Activated CD4-positive, CD25-positive, alpha-beta regulatory T cell treated with anti-CD3 and anti-CD28 coated beads, Interleukin-2, amount 50 U/mL, for 24 hours (primary cell): ENCODE measurements around the gene CENPT.
A peak's percentile ranks its signal among the peaks of the same experiment; 100 is the strongest.

ENCODE experiments used
- ATAC-seq, 2 donors: fragments of 150-1000 bp; cut with Tn5 transposase; one replicate each; pipeline ENCODE4 v1.10.0; 2021; ENCODE audit warnings: mild to moderate bottlenecking in 1 of 2, moderate library complexity in 1 of 2

The CENPT gene

GRCh38 chr16:67807148-67807682, 40.3 kb downstream of the CENPT start:
- no peak for ATAC-seq

GRCh38 chr16:67806428-67807147, 40.9 kb downstream of the CENPT start, which contains the start of the genes RANBP10 and TSNAXIP1:
Gene RANBP10, minus strand, starts transcription at chr16:67806560. Its CDS starts 24 bp downstream, at chr16:67806536.
Gene TSNAXIP1, plus strand, starts transcription at chr16:67806889. Its CDS starts 261 bp downstream, at chr16:67807150.
- peak; percentile 95 to 97 for ATAC-seq

- ATAC-seq: no peak
Measured at GRCh38 chr16:67805718-67806427, 41.6 kb downstream of the CENPT start.

GRCh38 chr16:67804853-67805542, 42.5 kb downstream of the CENPT start:
- no peak for ATAC-seq

GRCh38 chr16:67803894-67804293, 43.6 kb downstream of the CENPT start:
- ATAC-seq: no peak

- no peak for ATAC-seq
Measured at GRCh38 chr16:67801883-67802282, 45.6 kb downstream of the CENPT start.

- no peak for ATAC-seq
Measured at GRCh38 chr16:67801241-67801640, 46.3 kb downstream of the CENPT start.

- no peak for ATAC-seq
Measured at GRCh38 chr16:67800338-67800926, 47.1 kb downstream of the CENPT start.

- ATAC-seq: no peak
Measured at GRCh38 chr16:67796099-67796718, 51.3 kb downstream of the CENPT start.

- no peak for ATAC-seq
Measured at GRCh38 chr16:67790071-67790470, 57.4 kb downstream of the CENPT start.

- ATAC-seq: no peak
Measured at GRCh38 chr16:67786491-67786890, 61.0 kb downstream of the CENPT start.

GRCh38 chr16:67783353-67783725, 64.2 kb downstream of the CENPT start:
- no peak for ATAC-seq

GRCh38 chr16:67782567-67783352, 64.7 kb downstream of the CENPT start:
- ATAC-seq: no peak

GRCh38 chr16:67781565-67781921, 66.0 kb downstream of the CENPT start:
- peak; percentile 17 to 46 for ATAC-seq

- no peak for ATAC-seq
Measured at GRCh38 chr16:67780847-67781564, 66.5 kb downstream of the CENPT start.

GRCh38 chr16:67779256-67780014, 68.1 kb downstream of the CENPT start:
- peak in 1 of 2 donors; percentile 48 for ATAC-seq
